ENCODE data around the gene TENM4.

The TENM4 gene

DNA sequence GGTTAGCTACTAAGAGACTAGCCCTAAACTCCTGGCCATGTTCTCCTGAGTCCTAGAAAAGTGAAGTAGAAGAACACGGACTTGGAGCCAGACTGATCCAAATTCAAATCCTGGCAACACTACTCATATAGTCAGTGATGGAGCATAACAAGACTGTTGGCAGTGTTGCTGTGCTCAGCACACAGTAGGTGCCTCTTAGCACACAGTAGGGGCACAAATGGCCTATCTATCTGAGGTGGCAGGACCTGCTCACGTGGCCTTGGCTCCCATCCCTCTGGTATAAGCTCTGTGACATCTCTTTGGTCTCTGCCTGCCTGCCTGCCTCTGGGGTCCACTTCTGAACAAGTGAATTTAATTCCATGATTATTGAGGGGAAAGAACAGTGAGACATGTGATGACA lies 15.4 kb downstream of the TENM4 start:
- H3K27me3 ChIP-seq (ENCODE audit: control insufficient read depth, low read length) = no peaks in the 10 kb centered on the region
- H3K27ac ChIP-seq (ENCODE audit: low read depth, low read length) = no peak overlapping the region
- H3K4me2 ChIP-seq (ENCODE audit: low read length) = no peak overlapping the region
- H3K4me3 ChIP-seq (ENCODE audit: low read length) = no peak overlapping the region
- no peaks in the 10 kb centered on the region for H3K9me2 ChIP-seq (replicated peaks; ENCODE audit: control insufficient read depth, low read length)
- H3K9me3 ChIP-seq (ENCODE audit: control insufficient read depth, insufficient read depth, low read length) = no peaks in the 10 kb centered on the region
- H3K36me3 ChIP-seq (ENCODE audit: control insufficient read depth, low read length) = no peaks in the 10 kb centered on the region
- no peaks in the 10 kb centered on the region for H3F3A ChIP-seq (ENCODE audit: control insufficient read depth, insufficient read depth)
- H3K79me2 ChIP-seq (ENCODE audit: control insufficient read depth, low read length) = no peaks in the 10 kb centered on the region
- no peaks in the 10 kb centered on the region for H3K4me1 ChIP-seq (ENCODE audit: control insufficient read depth, low read length)
- no peaks in the 10 kb centered on the region for H4K20me1 ChIP-seq (ENCODE audit: control insufficient read depth, insufficient read depth, low read depth, low read length)
- TF ChIP-seq, protein P1, sequence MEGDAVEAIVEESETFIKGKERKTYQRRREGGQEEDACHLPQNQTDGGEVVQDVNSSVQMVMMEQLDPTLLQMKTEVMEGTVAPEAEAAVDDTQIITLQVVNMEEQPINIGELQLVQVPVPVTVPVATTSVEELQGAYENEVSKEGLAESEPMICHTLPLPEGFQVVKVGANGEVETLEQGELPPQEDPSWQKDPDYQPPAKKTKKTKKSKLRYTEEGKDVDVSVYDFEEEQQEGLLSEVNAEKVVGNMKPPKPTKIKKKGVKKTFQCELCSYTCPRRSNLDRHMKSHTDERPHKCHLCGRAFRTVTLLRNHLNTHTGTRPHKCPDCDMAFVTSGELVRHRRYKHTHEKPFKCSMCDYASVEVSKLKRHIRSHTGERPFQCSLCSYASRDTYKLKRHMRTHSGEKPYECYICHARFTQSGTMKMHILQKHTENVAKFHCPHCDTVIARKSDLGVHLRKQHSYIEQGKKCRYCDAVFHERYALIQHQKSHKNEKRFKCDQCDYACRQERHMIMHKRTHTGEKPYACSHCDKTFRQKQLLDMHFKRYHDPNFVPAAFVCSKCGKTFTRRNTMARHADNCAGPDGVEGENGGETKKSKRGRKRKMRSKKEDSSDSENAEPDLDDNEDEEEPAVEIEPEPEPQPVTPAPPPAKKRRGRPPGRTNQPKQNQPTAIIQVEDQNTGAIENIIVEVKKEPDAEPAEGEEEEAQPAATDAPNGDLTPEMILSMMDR (IDR thresholded peaks at IDR 0.05; ENCODE audit: low read depth, low read length, poor library complexity, severe bottlenecking) = no peak
- no peak for TF ChIP-seq EZH2phosphoT487 (IDR thresholded peaks at IDR 0.05; ENCODE audit: borderline replicate concordance, low read length)

DNA sequence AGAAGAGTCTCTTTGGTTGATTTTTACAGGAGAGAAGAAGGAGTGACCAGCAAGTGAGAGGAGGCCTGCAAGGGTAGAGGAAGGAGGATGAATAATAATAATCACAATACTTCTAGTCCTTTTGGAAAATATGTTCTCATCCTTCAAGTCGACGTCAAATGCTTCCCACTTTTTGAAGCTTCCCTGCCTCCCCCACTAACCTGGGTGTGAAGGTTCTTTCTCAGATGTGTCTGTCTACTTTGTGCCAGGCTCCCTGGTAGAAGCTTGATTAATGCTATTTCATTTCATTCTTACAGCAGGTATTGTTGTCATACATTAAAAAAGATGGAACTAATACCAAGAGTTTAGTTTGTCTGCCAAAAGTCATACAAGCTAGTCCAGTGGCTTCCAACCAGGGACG lies 17.1 kb downstream of the TENM4 start:
- no peaks in the 10 kb centered on the region for H3K27me3 ChIP-seq (ENCODE audit: control insufficient read depth, low read length)

DNA sequence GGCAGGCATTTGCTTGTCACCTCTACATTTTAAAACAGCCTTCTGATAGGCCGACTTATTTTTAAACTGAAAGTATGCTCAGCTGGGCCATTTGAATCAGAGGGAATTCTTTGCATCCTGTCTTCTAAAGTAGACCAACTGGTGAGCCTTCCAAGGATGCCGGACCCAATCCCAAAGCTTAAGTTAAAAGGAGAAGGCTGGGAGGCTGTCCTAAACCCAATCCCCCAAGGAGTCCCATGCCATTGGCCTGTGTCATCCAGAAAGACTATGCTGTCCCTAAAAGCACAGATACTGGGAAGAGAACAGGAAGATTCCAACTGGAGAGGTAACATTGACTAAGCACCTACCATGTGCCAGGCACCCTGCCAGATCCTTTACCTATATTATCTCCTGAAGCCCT lies 18.0 kb downstream of the TENM4 start:
- no peak overlapping the region for H3K4me2 ChIP-seq (ENCODE audit: low read length)
- no peaks in the 10 kb centered on the region for H3K36me3 ChIP-seq (ENCODE audit: control insufficient read depth, low read length)
- H3K9me2 ChIP-seq (replicated peaks; ENCODE audit: control insufficient read depth, low read length) = no peaks in the 10 kb centered on the region
- no peaks in the 10 kb centered on the region for H3K9me3 ChIP-seq (ENCODE audit: control insufficient read depth, insufficient read depth, low read length)
- H4K20me1 ChIP-seq (ENCODE audit: control insufficient read depth, insufficient read depth, low read depth, low read length) = no peaks in the 10 kb centered on the region
- H3K27ac ChIP-seq (ENCODE audit: low read depth, low read length) = no peak overlapping the region
- H3F3A ChIP-seq (ENCODE audit: control insufficient read depth, insufficient read depth) = no peaks in the 10 kb centered on the region
- H3K4me3 ChIP-seq (ENCODE audit: low read length) = no peak overlapping the region
- no peaks in the 10 kb centered on the region for H3K4me1 ChIP-seq (ENCODE audit: control insufficient read depth, low read length)
- no peaks in the 10 kb centered on the region for H3K27me3 ChIP-seq (ENCODE audit: control insufficient read depth, low read length)
- no peaks in the 10 kb centered on the region for H3K79me2 ChIP-seq (ENCODE audit: control insufficient read depth, low read length)
- no peak for TF ChIP-seq EZH2phosphoT487 (IDR thresholded peaks at IDR 0.05; ENCODE audit: borderline replicate concordance, low read length)
- TF ChIP-seq, protein P1 (IDR thresholded peaks at IDR 0.05; ENCODE audit: low read depth, low read length, poor library complexity, severe bottlenecking) = no peak

More for the DNA sequence above, 17.1 kb downstream of the TENM4 start:
- Histone ChIP-seq H3K4me1 (ENCODE audit: control insufficient read depth, low read length) (no peaks in the 10 kb centered on the region), H3K27ac (ENCODE audit: low read depth, low read length) (no peak overlapping the region), H3K9me2 (replicated peaks; ENCODE audit: control insufficient read depth, low read length) (no peaks in the 10 kb centered on the region), H3F3A (ENCODE audit: control insufficient read depth, insufficient read depth) (no peaks in the 10 kb centered on the region), H3K36me3 (ENCODE audit: control insufficient read depth, low read length) (no peaks in the 10 kb centered on the region), H3K9me3 (ENCODE audit: control insufficient read depth, insufficient read depth, low read length) (no peaks in the 10 kb centered on the region), H4K20me1 (ENCODE audit: control insufficient read depth, insufficient read depth, low read depth, low read length) (no peaks in the 10 kb centered on the region), H3K4me3 (ENCODE audit: low read length) (no peak overlapping the region), H3K79me2 (ENCODE audit: control insufficient read depth, low read length) (no peaks in the 10 kb centered on the region), H3K4me2 (ENCODE audit: low read length) (no peak overlapping the region)
- TF ChIP-seq, protein P1 (IDR thresholded peaks at IDR 0.05; ENCODE audit: low read depth, low read length, poor library complexity, severe bottlenecking) = no peak
- TF ChIP-seq EZH2phosphoT487 (IDR thresholded peaks at IDR 0.05; ENCODE audit: borderline replicate concordance, low read length) = no peak

DNA sequence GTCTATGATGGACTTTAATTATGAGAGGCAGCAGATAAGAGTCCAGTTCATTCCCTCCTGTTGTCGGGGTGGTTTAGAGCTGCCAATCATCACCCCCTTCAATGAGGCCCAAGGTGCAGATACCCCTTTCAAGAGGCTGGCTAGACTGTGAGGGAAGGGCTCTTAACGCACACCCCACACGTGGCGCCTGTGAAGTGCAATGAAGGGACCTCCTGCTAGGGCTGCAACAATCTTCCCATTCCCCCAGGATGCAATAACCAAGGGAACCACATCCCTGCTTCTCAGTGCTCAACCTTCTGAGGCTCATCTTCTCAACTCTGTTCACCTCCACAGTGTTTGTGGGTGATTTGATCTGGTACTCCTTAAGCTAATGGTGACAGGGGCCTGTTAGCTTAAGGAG lies 19.0 kb downstream of the TENM4 start:
- TF ChIP-seq, protein P1 (IDR thresholded peaks at IDR 0.05; ENCODE audit: low read depth, low read length, poor library complexity, severe bottlenecking) = no peak
- TF ChIP-seq EZH2phosphoT487 (IDR thresholded peaks at IDR 0.05; ENCODE audit: borderline replicate concordance, low read length) = no peak
- H3K27me3 ChIP-seq (ENCODE audit: control insufficient read depth, low read length) = no peaks in the 10 kb centered on the region
- no peaks in the 10 kb centered on the region for H3K9me3 ChIP-seq (ENCODE audit: control insufficient read depth, insufficient read depth, low read length)
- no peaks in the 10 kb centered on the region for H3K36me3 ChIP-seq (ENCODE audit: control insufficient read depth, low read length)
- no peaks in the 10 kb centered on the region for H3K79me2 ChIP-seq (ENCODE audit: control insufficient read depth, low read length)
- H3K4me1 ChIP-seq (ENCODE audit: control insufficient read depth, low read length) = no peaks in the 10 kb centered on the region
- no peaks in the 10 kb centered on the region for H4K20me1 ChIP-seq (ENCODE audit: control insufficient read depth, insufficient read depth, low read depth, low read length)
- H3K4me2 ChIP-seq (ENCODE audit: low read length) = no peak overlapping the region
- H3K9me2 ChIP-seq (replicated peaks; ENCODE audit: control insufficient read depth, low read length) = no peaks in the 10 kb centered on the region
- no peak overlapping the region for H3K27ac ChIP-seq (ENCODE audit: low read depth, low read length)
- no peak overlapping the region for H3K4me3 ChIP-seq (ENCODE audit: low read length)
- H3F3A ChIP-seq (ENCODE audit: control insufficient read depth, insufficient read depth) = no peaks in the 10 kb centered on the region

Data from DOHH2 (cell line).